HepG2 (cell line): ENCODE data around the gene CES2. TPM values are rescaled to one million over a fixed set of nuclear protein-coding genes. Genes with fewer than 3 reads are reported as not detected.

ENCODE experiments used
- AKAP8 ChIP-seq: sonication (generic); formaldehyde crosslinking; IDR thresholded peaks from 2 replicates; pipeline ENCODE4 v1.5.1; 2020; ENCODE audit warnings: mild to moderate bottlenecking, missing genetic modification reagents
- HIVEP1 ChIP-seq: sonication (generic); formaldehyde crosslinking; IDR thresholded peaks from 2 replicates; pipeline ENCODE4 v1.4.0; 2020; ENCODE audit warnings: mild to moderate bottlenecking, missing genetic modification reagents
- HNF4A ChIP-seq: sonication (generic); formaldehyde crosslinking; IDR thresholded peaks from 2 replicates; pipeline ENCODE4 v1.4.0; 2020; ENCODE audit warnings: missing genetic modification reagents
- HOXA7 ChIP-seq: sonication (generic); formaldehyde crosslinking; IDR thresholded peaks from 2 replicates; pipeline ENCODE4 v1.8.1; 2022; ENCODE audit warnings: mild to moderate bottlenecking, missing genetic modification reagents, moderate library complexity
- JDP2 ChIP-seq: sonication (generic); formaldehyde crosslinking; IDR thresholded peaks from 2 replicates; pipeline ENCODE4 v1.8.1; 2022; ENCODE audit warnings: missing genetic modification reagents, borderline replicate concordance
- KDM1A ChIP-seq: IDR thresholded peaks from 2 replicates; pipeline ENCODE4 v1.6.1; 2016; ENCODE audit warnings: missing compliant biosample characterization
- NAIF1 ChIP-seq: sonication (generic); formaldehyde crosslinking; IDR thresholded peaks from 2 replicates; pipeline ENCODE4 v1.5.0; 2020; ENCODE audit warnings: mild to moderate bottlenecking, missing genetic modification reagents, borderline replicate concordance
- PTBP1 ChIP-seq: fragments of 200-400 bp; formaldehyde crosslinking; IDR thresholded peaks from 2 replicates; pipeline ENCODE4 v1.6.1; 2018; ENCODE audit warnings: low read length, low read depth; ENCODE audit not compliant: poor library complexity, severe bottlenecking
- TCF7 ChIP-seq: sonication (generic); IDR thresholded peaks from 2 replicates; pipeline ENCODE4 v1.6.1; 2016; ENCODE audit warnings: antibody characterized with exemption, low read depth
- ZNF775 ChIP-seq: sonication (generic); formaldehyde crosslinking; IDR thresholded peaks from 2 replicates; pipeline ENCODE4 v1.4.0; 2020; ENCODE audit warnings: missing genetic modification reagents, mild to moderate bottlenecking, moderate library complexity, borderline replicate concordance
- polyA plus RNA-seq, 8 experiments: library from polyadenylated mRNA; depleted of rRNA in 3 of 8; stranded (reverse) in 7 of 8; unstranded in 1 of 8; fragments of >200 nt; fragmentation: Illumina TruSeq in 4 of 8; extraction: Trizol in 4 of 8; gene quantifications; 2 replicates each; pipeline versions ENCODE4 v1.2.1 to v1.2.3, GENCODE V29; 2011 to 2016; ENCODE audit warnings: low read depth in 4 of 8, missing spikeins in 1 of 8, mixed read lengths in 1 of 8; ENCODE audit not compliant: insufficient read depth in 1 of 8
- total RNA-seq, 5 experiments: library from RNA; depleted of rRNA; stranded (reverse); fragments of >200 nt; fragmentation: Illumina TruSeq; extraction: Trizol; gene quantifications; 2 replicates each; pipeline ENCODE4 v1.2.3, GENCODE V29; 2016; ENCODE audit warnings: low read depth in 1 of 5
- TF ChIP-seq, protein P1 (sequence below): sonication (generic); formaldehyde crosslinking; conservative IDR thresholded peaks from 2 replicates; pipeline ENCODE4 v1.8.0; 2022; ENCODE audit warnings: mild to moderate bottlenecking, moderate library complexity, missing genetic modification reagents
- TF ChIP-seq, protein P2 (sequence below): IDR thresholded peaks from 2 replicates; pipeline ENCODE4 v1.6.1; 2012; ENCODE audit warnings: inconsistent platforms
- TF ChIP-seq, protein P3 (sequence below): sonication (generic); formaldehyde crosslinking; IDR thresholded peaks from 2 replicates; pipeline ENCODE4 v1.4.0; 2020; ENCODE audit warnings: mild to moderate bottlenecking, missing genetic modification reagents
- TF ChIP-seq, protein P4 (sequence below): IDR thresholded peaks from 2 replicates; pipeline ENCODE4 v1.6.1; 2016; ENCODE audit warnings: low read depth, borderline replicate concordance
- TF ChIP-seq, protein P5 (sequence below): sonication (generic); formaldehyde crosslinking; IDR thresholded peaks from 2 replicates; pipeline ENCODE4 v1.4.0; 2020; ENCODE audit warnings: missing genetic modification reagents, mild to moderate bottlenecking, borderline replicate concordance
- TF ChIP-seq, protein P6 (sequence below): sonication (generic); formaldehyde crosslinking; IDR thresholded peaks from 2 replicates; pipeline ENCODE4 v1.4.0; 2020; ENCODE audit warnings: missing genetic modification reagents, mild to moderate bottlenecking, borderline replicate concordance
- TF ChIP-seq, protein P7 (sequence below): sonication (generic); formaldehyde crosslinking; IDR thresholded peaks from 2 replicates; pipeline ENCODE4 v1.4.0; 2020; ENCODE audit warnings: missing genetic modification reagents

Gene CES2
- total and polyA plus RNA-seq, 2 of the 13 experiments (the other 11 are each of a cell fraction or from before 2014, with no cell fraction given): 50.6 to 63.8 TPM

DNA sequence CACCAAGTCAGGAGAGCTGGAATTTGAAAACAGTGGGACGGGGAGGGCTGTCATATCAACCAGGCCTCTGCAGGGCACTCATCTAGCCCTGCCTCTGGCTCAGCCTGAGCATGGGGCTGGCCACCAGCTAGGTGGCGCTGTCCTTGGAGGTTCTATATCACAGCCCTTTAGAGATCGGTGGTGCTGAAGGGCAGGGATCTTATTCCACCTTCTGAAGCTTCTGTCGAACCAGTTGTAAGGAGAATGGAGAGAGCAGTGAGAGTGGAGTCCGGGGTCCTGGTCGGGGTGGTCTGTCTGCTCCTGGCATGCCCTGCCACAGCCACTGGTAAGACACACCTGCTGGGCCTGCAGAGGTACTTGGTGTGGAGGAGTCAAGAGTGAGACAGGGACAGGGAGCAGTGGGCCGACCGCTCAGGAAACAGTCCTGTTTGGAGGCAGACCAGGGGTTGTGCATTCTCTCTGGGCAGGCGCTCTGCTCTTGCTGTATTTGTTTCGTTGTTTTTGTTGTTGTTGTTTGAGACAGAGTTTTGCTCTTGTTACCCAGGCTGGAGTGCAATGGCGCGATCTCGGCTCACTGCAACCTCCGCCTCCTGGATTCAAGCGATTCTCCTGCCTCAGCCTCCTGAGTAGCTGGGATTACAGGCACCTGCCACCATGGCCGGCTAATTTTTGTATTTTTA, 25.9 kb downstream of the CES2 start, which contains the start of gene CES3 (continued):
- TF ChIP-seq, protein P1, sequence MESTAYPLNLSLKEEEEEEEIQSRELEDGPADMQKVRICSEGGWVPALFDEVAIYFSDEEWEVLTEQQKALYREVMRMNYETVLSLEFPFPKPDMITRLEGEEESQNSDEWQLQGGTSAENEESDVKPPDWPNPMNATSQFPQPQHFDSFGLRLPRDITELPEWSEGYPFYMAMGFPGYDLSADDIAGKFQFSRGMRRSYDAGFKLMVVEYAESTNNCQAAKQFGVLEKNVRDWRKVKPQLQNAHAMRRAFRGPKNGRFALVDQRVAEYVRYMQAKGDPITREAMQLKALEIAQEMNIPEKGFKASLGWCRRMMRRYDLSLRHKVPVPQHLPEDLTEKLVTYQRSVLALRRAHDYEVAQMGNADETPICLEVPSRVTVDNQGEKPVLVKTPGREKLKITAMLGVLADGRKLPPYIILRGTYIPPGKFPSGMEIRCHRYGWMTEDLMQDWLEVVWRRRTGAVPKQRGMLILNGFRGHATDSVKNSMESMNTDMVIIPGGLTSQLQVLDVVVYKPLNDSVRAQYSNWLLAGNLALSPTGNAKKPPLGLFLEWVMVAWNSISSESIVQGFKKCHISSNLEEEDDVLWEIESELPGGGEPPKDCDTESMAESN (CRISPR knock-in tag): peak; percentile 68; the same call in 1 of the 2 replicates
- TF ChIP-seq, protein P2, sequence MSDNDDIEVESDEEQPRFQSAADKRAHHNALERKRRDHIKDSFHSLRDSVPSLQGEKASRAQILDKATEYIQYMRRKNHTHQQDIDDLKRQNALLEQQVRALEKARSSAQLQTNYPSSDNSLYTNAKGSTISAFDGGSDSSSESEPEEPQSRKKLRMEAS: no peak
- TF ChIP-seq, protein P3, sequence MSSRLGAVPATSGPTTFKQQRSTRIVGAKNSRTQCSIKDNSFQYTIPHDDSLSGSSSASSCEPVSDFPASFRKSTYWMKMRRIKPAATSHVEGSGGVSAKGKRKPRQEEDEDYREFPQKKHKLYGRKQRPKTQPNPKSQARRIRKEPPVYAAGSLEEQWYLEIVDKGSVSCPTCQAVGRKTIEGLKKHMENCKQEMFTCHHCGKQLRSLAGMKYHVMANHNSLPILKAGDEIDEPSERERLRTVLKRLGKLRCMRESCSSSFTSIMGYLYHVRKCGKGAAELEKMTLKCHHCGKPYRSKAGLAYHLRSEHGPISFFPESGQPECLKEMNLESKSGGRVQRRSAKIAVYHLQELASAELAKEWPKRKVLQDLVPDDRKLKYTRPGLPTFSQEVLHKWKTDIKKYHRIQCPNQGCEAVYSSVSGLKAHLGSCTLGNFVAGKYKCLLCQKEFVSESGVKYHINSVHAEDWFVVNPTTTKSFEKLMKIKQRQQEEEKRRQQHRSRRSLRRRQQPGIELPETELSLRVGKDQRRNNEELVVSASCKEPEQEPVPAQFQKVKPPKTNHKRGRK (CRISPR knock-in tag): peak; percentile 82; the same call in 1 of the 2 replicates
- no peak for TF ChIP-seq NAIF1 (CRISPR knock-in tag)
- no peak for TF ChIP-seq ZNF775 (CRISPR knock-in tag)
- TF ChIP-seq, protein P4, sequence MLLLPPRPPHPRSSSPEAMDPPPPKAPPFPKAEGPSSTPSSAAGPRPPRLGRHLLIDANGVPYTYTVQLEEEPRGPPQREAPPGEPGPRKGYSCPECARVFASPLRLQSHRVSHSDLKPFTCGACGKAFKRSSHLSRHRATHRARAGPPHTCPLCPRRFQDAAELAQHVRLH (CRISPR knock-in tag): peak; percentile 56; the same call in 1 of the 2 replicates
- TF ChIP-seq KDM1A (CRISPR knock-in tag): peak; percentile 20; the same call in 1 of the 2 replicates
- TF ChIP-seq HNF4A (CRISPR knock-in tag): 0 out of 2 replicates have a peak, but pooled peaks have one; percentile 25
- no peak for TF ChIP-seq PTBP1
- no peak for TF ChIP-seq TCF7
- TF ChIP-seq, protein P5, sequence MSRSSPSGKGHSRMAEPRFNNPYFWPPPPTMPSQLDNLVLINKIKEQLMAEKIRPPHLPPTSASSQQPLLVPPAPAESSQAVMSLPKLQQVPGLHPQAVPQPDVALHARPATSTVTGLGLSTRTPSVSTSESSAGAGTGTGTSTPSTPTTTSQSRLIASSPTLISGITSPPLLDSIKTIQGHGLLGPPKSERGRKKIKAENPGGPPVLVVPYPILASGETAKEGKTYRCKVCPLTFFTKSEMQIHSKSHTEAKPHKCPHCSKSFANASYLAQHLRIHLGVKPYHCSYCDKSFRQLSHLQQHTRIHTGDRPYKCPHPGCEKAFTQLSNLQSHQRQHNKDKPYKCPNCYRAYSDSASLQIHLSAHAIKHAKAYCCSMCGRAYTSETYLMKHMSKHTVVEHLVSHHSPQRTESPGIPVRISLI (CRISPR knock-in tag): no peak
- TF ChIP-seq HIVEP1 (CRISPR knock-in tag): no peak
- no peak for TF ChIP-seq HOXA7 (CRISPR knock-in tag)
- TF ChIP-seq, protein P6, sequence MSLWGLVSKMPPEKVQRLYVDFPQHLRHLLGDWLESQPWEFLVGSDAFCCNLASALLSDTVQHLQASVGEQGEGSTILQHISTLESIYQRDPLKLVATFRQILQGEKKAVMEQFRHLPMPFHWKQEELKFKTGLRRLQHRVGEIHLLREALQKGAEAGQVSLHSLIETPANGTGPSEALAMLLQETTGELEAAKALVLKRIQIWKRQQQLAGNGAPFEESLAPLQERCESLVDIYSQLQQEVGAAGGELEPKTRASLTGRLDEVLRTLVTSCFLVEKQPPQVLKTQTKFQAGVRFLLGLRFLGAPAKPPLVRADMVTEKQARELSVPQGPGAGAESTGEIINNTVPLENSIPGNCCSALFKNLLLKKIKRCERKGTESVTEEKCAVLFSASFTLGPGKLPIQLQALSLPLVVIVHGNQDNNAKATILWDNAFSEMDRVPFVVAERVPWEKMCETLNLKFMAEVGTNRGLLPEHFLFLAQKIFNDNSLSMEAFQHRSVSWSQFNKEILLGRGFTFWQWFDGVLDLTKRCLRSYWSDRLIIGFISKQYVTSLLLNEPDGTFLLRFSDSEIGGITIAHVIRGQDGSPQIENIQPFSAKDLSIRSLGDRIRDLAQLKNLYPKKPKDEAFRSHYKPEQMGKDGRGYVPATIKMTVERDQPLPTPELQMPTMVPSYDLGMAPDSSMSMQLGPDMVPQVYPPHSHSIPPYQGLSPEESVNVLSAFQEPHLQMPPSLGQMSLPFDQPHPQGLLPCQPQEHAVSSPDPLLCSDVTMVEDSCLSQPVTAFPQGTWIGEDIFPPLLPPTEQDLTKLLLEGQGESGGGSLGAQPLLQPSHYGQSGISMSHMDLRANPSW (CRISPR knock-in tag): 0 out of 2 replicates have a peak, but pooled peaks have one; percentile 53
- no peak for TF ChIP-seq JDP2
- TF ChIP-seq AKAP8: no peak; the same call in 1 of the 2 replicates
- TF ChIP-seq, protein P7, sequence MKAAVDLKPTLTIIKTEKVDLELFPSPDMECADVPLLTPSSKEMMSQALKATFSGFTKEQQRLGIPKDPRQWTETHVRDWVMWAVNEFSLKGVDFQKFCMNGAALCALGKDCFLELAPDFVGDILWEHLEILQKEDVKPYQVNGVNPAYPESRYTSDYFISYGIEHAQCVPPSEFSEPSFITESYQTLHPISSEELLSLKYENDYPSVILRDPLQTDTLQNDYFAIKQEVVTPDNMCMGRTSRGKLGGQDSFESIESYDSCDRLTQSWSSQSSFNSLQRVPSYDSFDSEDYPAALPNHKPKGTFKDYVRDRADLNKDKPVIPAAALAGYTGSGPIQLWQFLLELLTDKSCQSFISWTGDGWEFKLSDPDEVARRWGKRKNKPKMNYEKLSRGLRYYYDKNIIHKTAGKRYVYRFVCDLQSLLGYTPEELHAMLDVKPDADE (CRISPR knock-in tag): no peak
